Panc1 (cell line): ENCODE results near the gene NGEF. TPM values are rescaled to one million over a fixed set of nuclear protein-coding genes. Genes with fewer than 3 reads are reported as not detected.

Experiments
- ATAC-seq: fragments of 200-7000 bp; cut with Tn5 transposase; 2 replicates; pipeline ENCODE4 v1.9.1; 2020; ENCODE audit warnings: mild to moderate bottlenecking, moderate library complexity
- BruUV-seq: library from RNA; stranded (reverse); fragments of 400-500 nt; replicated peaks from 2 replicates; lab custom pipeline; 2021; lab: Mats Ljungman, UMichigan
- CTCF ChIA-PET: fragments of 300-600 bp; sonication (Branson Sonifier 250); formaldehyde crosslinking; loops from one replicate; lab custom pipeline; 2022; ENCODE audit warnings: antibody characterized with exemption; lab: Charles Lee
- POLR2A ChIA-PET: fragments of 300-600 bp; sonication (Branson Sonifier 250); formaldehyde crosslinking; loops from one replicate; lab custom pipeline; 2022; ENCODE audit warnings: antibody characterized with exemption; lab: Charles Lee
- DNase-seq: peaks from one replicate; pipeline ENCODE4 v3.0.0-alpha.2; 2010; ENCODE audit warnings: low read depth, low spot score
- H3K27ac ChIP-seq: 2 replicates; pipeline ENCODE4 v1.5.1; 2011; ENCODE audit warnings: mild to moderate bottlenecking, low read length, inconsistent platforms
- H3K27me3 ChIP-seq: fragments of 200-500 bp; sonication (Bioruptor generic); 2 replicates; pipeline ENCODE4 v1.6.0; 2014; ENCODE audit warnings: low read length, inconsistent platforms; ENCODE audit not compliant: control insufficient read depth, insufficient read depth
- H3K36me3 ChIP-seq: fragments of 200-500 bp; sonication (Bioruptor generic); 2 replicates; pipeline ENCODE4 v1.5.1; 2014; ENCODE audit warnings: inconsistent platforms, mild to moderate bottlenecking, low read length, moderate library complexity; ENCODE audit not compliant: control insufficient read depth, insufficient read depth
- H3K4me1 ChIP-seq: 2 replicates; pipeline ENCODE4 v1.5.1; 2011; ENCODE audit warnings: inconsistent platforms, mild to moderate bottlenecking, low read length, moderate library complexity; ENCODE audit not compliant: control insufficient read depth, insufficient read depth
- H3K4me3 ChIP-seq, 2 experiments: 2 replicates each; pipeline ENCODE4 v1.5.1; 2011 to 2012; ENCODE audit warnings: low read depth in 2 of 2, low read length in 2 of 2, mild to moderate bottlenecking in 2 of 2, inconsistent platforms in 1 of 2, moderate library complexity in 1 of 2
- H3K9me3 ChIP-seq: fragments of 200-500 bp; sonication (Bioruptor generic); 2 replicates; pipeline ENCODE4 v1.5.1; 2014; ENCODE audit warnings: low read depth, mild to moderate bottlenecking, inconsistent platforms, low read length, moderate library complexity; ENCODE audit not compliant: control insufficient read depth, insufficient read depth
- CTCF ChIP-seq: fragments of 450-650 bp; IDR thresholded peaks from 2 replicates; pipeline ENCODE4 v1.5.1; 2017; ENCODE audit warnings: mild to moderate bottlenecking
- POLR2AphosphoS5 ChIP-seq: IDR thresholded peaks from 2 replicates; pipeline ENCODE4 v1.6.1; 2012; ENCODE audit warnings: mild to moderate bottlenecking, low read depth, low read length, moderate library complexity
- REST ChIP-seq, 2 experiments: IDR thresholded peaks; 2 replicates each; pipeline ENCODE4 v1.6.1; 2011 to 2012; ENCODE audit warnings: low read depth in 2 of 2, control low read depth in 1 of 2, low read length in 1 of 2, mild to moderate bottlenecking in 1 of 2, moderate library complexity in 1 of 2; ENCODE audit not compliant: insufficient read depth in 1 of 2
- SIN3A ChIP-seq: IDR thresholded peaks from 2 replicates; pipeline ENCODE4 v1.6.1; 2012; ENCODE audit warnings: low read depth, mild to moderate bottlenecking, low read length, moderate library complexity, borderline replicate concordance; ENCODE audit not compliant: insufficient read depth
- TCF7L2 ChIP-seq: IDR thresholded peaks from 2 replicates; pipeline ENCODE4 v1.6.1; 2011; ENCODE audit warnings: mild to moderate bottlenecking, low read depth, low read length, inconsistent platforms
- in situ Hi-C: cut with HindIII; loops from 2 replicates; pipeline ENCODE4 v1.10.0; 2016; ENCODE audit warnings: low sequenced_read_pairs, low pct_unique_long_range_greater_than_20kb
- intact Hi-C: fragments of 100-400 bp; cut with micrococcal nuclease; formaldehyde crosslinking; loops from one replicate; pipeline ENCODE4 v1.10.0; 2022; ENCODE audit not compliant: unreplicated experiment
- total RNA-seq: library from RNA; stranded (reverse); gene quantifications from one replicate; pipeline ENCODE4 v1.2.1, GENCODE V29; 2021; ENCODE audit not compliant: unreplicated experiment

NGEF gene
- total RNA-seq, 1 experiment from 2014 or later = 17.8 TPM

- peaks cover 9% of the 10 kb centered on the region for H3K4me1 ChIP-seq
- CTCF ChIA-PET = no interaction called here
- TF ChIP-seq REST (IDR thresholded peaks at IDR 0.05; ENCODE audit: insufficient read depth in 1 of 2, low read depth in 2 of 2, low read length in 1 of 2) (no peak), CTCF (no peak), POLR2AphosphoS5 (no peak), SIN3A (no peak), TCF7L2 (no peak)
- H3K4me3 ChIP-seq = no peak overlapping the region
- H3K36me3 ChIP-seq = no peaks in the 10 kb centered on the region
- no peaks in the 10 kb centered on the region for H3K9me3 ChIP-seq
- ATAC-seq (no peak), DNase-seq (no peak)
- in situ Hi-C loops (no loop called here), intact Hi-C loops (no loop called here)
- no peak overlapping the region for H3K27ac ChIP-seq
- BruUV-seq = no TSS peak
- POLR2A ChIA-PET = no interaction called here
- H3K27me3 ChIP-seq = no peaks in the 10 kb centered on the region
These were observed 2.1 kb upstream of the NGEF start for GRCh38 chr2:233015019-233015645.

- intact Hi-C loops = no loop called here
- TF ChIP-seq CTCF (no peak), TCF7L2 (no peak), REST (IDR thresholded peaks at IDR 0.05; ENCODE audit: insufficient read depth in 1 of 2, low read depth in 2 of 2, low read length in 1 of 2) (no peak), POLR2AphosphoS5 (no peak), SIN3A (no peak)
- H3K9me3 ChIP-seq = no peaks in the 10 kb centered on the region
- in situ Hi-C loops = no loop called here
- no TSS peak for BruUV-seq
- CTCF ChIA-PET = no interaction called here
- no peaks in the 10 kb centered on the region for H3K36me3 ChIP-seq
- no peak for DNase-seq
- H3K4me3 ChIP-seq = no peak overlapping the region
- POLR2A ChIA-PET = no interaction called here
- ATAC-seq = no peak
- H3K27ac ChIP-seq = no peak overlapping the region; the same call in 1 of the 2 replicates
- no peaks in the 10 kb centered on the region for H3K27me3 ChIP-seq
- H3K4me1 ChIP-seq = peaks cover 9% of the 10 kb centered on the region
These were observed 594 bp upstream of the NGEF start for GRCh38 chr2:233013650-233014049.
